SHP77 (cell line): ENCODE data around the gene CD207.
"Not testable (repeated sequence)": the region's sequence is repeated elsewhere in the genome, so short reads cannot be mapped to it uniquely, and the experiment has no call there.

Experiments
- DNase-seq, 2 experiments: peaks; one replicate each; lab custom pipeline; 2025; lab: John Stamatoyannopoulos, UW

The CD207 gene

GRCh38 chr2:70828914-70829824 lies 6.4 kb downstream of the CD207 start:
- no peak for DNase-seq

GRCh38 chr2:70828115-70828514 lies 7.5 kb downstream of the CD207 start:
- DNase-seq = no peak

GRCh38 chr2:70827388-70827787 lies 8.2 kb downstream of the CD207 start:
- DNase-seq = no peak

- no peak for DNase-seq
Measured at GRCh38 chr2:70826696-70827350, 8.8 kb downstream of the CD207 start.

GRCh38 chr2:70823249-70823648 lies 12.4 kb downstream of the CD207 start:
- no peak for DNase-seq

- DNase-seq = no peak
Measured at GRCh38 chr2:70822843-70823242, 12.8 kb downstream of the CD207 start.

GRCh38 chr2:70820499-70820898 lies 15.1 kb downstream of the CD207 start, which contains the start of gene CLEC4F:
TSS of gene CLEC4F (minus strand) at chr2:70820599. CDS start at chr2:70820523, 76 bp downstream.
- DNase-seq = no peak

- no peak for DNase-seq
Measured at GRCh38 chr2:70817284-70817954, 18.2 kb downstream of the CD207 start.

GRCh38 chr2:70816726-70817125 lies 18.9 kb downstream of the CD207 start:
- no peak for DNase-seq

- no peak for DNase-seq
Measured at GRCh38 chr2:70808983-70809958, 26.3 kb downstream of the CD207 start.

GRCh38 chr2:70807828-70808118 lies 27.8 kb downstream of the CD207 start:
- DNase-seq = no peak

GRCh38 chr2:70807102-70807827 lies 28.4 kb downstream of the CD207 start:
- DNase-seq = no peak

GRCh38 chr2:70806620-70807019 lies 29.0 kb downstream of the CD207 start:
- no peak for DNase-seq

GRCh38 chr2:70806013-70806412 lies 29.6 kb downstream of the CD207 start:
- DNase-seq = no peak

- no peak for DNase-seq
Measured at GRCh38 chr2:70801607-70802263, 33.9 kb downstream of the CD207 start.

GRCh38 chr2:70799706-70800105 lies 35.9 kb downstream of the CD207 start:
- DNase-seq = no peak

- not testable (repeated sequence) for DNase-seq
Measured at GRCh38 chr2:70797996-70798395, 37.6 kb downstream of the CD207 start.

GRCh38 chr2:70797506-70797905 lies 38.1 kb downstream of the CD207 start:
- no peak for DNase-seq

GRCh38 chr2:70796262-70796661 lies 39.4 kb downstream of the CD207 start:
- DNase-seq = no peak
